NCI-H510A (cell line): ENCODE measurements around the gene STX8.
"Not testable (repeated sequence)": the region's sequence is repeated elsewhere in the genome, so short reads cannot be mapped to it uniquely, and the experiment has no call there.

Source experiments
- DNase-seq: peaks from one replicate; lab custom pipeline; 2025; lab: John Stamatoyannopoulos, UW

STX8 gene

DNA sequence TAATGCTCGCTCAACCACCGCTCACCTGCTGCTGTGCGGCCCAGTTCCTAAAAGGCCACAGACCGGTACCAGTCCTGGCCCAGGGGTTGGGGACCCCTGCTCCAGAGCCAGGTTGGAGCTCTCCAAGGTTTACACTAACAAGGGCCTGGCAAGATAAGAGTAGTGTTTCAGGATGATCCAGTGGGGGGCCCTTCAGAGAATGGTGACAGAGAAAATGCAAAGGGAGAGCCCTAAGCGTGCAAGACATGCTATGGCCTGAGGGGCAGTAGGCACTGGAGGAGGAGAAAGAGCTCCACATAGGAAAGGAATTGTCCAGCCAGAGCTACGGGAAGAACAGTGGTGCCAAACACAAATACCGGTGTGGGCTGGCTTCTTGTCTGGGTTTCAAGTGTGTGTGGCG, 233.4 kb downstream of the STX8 start:
- no peak for DNase-seq

DNA sequence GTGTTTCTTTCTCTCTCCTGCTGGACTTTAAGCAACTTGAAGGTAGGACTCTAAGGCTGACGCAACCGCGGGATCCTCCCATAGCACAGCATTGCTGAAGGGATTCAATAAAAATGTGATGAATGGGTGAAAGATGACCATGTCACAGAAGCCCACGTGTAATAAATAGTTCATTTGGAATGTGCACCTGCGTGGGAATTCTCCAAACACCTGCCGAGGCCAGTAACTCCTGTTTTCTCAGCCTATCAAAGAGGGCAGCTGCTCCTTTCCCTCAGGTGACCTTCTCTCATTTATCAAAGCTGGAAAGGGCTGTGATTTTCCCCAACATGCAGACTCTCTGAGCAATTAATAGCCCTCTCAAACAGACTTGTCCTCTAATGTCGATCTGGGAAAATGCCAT, 235.7 kb downstream of the STX8 start:
- no peak for DNase-seq

- DNase-seq = not testable (repeated sequence)
Measured at GRCh38 chr17:9339482-9339881, 236.1 kb downstream of the STX8 start.

DNA sequence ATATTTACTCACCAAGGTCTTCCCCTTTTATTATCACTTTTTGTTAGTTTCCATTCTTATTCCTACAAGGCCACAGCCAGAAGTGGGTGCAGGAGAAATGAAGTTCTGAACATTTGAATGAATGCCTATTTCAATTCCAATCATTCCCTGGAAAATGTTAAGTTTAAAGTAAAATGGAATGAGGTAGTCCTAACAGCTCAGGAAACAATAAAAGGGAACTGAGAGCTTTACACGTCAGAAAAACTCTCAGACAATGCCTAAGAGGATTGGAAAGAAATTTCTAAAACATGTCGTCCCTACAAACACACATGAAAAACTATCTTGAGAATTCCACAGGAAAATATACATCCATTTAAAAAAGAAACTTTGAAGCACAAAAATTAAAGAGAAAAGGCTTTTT, 238.8 kb downstream of the STX8 start:
- no peak for DNase-seq

GRCh38 chr17:9334536-9335446, 240.8 kb downstream of the STX8 start:
- no peak for DNase-seq

DNA sequence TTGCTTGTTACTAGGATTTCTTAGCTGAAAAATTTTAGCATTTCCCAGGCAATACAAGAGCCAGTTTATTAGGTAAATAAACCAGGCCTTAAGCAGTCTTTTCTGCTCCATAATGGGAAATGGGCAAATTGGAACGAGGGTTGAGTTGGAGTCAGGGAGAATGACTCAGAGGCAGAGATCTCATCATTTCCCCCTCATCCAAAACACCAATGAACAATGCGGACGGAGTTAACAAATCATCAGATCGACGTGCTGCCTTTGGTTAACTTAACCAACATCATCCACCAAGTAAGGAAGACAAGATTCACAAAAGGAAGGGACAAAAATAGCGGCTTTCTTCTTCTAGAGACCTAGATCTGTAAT, 243.5 kb downstream of the STX8 start:
- no peak for DNase-seq

DNA sequence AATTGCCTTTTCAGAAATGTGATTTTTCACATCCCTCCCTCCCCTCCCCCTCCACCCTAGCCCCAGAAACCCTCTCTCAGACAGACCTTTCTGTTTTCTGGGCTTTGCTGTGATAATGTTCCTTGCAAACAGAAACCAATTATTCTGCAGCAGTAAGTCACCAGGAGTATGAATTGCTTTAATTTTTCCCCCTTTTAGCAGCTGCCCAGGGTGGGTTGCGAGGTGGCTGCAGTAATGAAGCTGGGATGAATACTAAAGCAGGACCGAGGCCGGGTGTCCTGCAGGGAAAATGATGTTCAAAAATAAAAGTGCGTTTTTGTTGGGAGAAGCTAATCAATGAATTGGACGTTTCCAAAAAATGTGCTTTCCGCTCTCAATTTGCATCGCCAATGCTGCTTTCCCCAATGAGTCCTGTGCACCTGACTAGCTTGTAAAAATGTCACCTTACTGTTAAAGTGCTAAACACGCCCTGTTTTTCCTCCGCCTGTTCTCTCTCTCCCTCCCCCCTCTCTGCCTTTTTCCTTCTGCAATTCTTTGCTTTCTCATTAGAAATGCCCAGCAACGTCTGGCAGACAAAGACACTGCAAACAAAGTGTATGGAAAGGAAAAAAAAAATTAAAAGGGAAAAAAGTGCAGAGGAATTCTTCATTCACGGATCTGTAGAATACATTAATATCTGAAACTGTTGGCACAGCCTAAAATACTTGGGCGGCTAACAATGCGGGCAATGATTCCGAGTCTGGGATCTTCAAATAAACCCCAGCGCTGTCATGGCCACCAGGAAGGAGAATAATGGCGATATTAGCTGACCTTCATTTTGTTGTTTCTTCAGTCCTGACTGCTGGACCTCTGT, 244.1 kb downstream of the STX8 start:
- DNase-seq = no peak

DNA sequence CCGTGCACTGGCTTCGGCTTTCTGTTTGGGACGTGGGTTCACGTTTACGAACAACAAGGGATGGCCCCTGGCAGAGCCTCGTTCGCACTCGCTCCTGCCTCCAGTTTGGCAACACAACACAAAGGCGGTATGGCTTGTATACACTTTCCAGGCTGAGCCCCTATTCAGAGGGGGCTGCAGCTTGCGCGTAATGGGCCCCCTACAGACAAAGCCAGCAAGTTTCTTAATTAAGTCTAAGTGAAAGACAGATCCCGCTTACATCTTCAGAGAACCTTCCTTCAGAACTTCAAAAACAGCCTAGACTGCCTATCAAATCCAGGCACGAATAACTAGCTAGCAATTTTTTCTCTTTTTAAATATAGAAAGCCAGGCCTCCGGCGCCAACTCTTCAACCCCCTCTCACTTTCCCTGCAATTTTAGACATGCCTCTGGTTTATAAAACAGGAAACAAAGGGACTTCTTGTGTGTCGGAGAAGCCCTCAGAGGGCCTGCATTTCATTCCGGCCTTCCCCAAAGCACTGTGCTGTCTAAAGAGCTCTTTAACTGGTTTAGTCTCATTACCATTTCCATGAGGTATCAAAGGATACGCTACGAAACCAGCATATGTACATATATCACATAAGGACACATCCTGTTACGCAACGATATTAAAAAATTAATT, 244.9 kb downstream of the STX8 start:
- no peak for DNase-seq

GRCh38 chr17:9330141-9330540, 245.5 kb downstream of the STX8 start:
- no peak for DNase-seq

- no peak for DNase-seq
Measured at GRCh38 chr17:9329251-9329921, 246.2 kb downstream of the STX8 start.

- no peak for DNase-seq
Measured at GRCh38 chr17:9324864-9325263, 250.8 kb downstream of the STX8 start.

- DNase-seq = no peak
Measured at GRCh38 chr17:9322326-9322725, 253.3 kb downstream of the STX8 start.

GRCh38 chr17:9321890-9322289, 253.7 kb downstream of the STX8 start:
- DNase-seq = no peak

GRCh38 chr17:9315360-9315759, 260.3 kb downstream of the STX8 start:
- DNase-seq = no peak

DNA sequence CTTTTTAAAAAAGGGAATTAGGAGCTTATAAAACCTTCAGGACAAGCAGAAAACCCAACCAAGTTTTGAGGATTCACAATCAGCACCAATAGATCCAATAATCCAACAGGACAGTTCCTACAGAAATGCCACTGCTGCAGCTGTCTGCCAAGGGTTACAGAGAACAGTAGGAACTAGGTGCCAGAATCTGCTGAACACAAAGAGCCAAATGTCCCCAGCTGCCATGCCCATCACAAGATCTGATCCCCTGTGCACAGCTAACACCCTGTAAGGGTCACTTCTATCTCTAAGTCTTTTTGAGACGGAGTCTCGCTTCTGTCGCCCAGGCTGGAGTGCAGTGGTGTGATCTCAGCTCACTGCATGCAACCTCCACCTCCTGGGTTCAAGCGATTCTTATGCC, 262.3 kb downstream of the STX8 start:
- no peak for DNase-seq

DNA sequence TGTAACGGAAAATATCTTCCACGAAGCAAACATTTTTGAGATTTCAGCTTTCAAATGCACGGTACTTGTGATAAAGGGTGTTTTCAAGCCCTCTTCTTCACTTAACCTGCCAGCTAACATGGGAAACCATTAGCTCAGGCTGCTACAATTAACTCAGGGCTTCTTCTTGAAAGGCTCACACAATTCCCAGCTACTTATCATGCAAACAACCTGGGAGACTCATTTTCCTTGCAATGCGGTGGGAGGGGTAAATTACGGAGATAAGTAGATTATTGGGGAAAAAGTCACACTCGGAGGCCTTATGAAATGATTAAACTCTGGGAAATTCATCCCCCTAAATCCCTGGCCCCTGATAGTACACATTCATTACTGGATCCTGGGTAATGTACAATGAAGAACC, 266.4 kb downstream of the STX8 start:
- no peak for DNase-seq

GRCh38 chr17:9308069-9308468, 267.6 kb downstream of the STX8 start:
- DNase-seq = no peak

- DNase-seq = no peak
Measured at GRCh38 chr17:9307313-9307998, 268.2 kb downstream of the STX8 start.

DNA sequence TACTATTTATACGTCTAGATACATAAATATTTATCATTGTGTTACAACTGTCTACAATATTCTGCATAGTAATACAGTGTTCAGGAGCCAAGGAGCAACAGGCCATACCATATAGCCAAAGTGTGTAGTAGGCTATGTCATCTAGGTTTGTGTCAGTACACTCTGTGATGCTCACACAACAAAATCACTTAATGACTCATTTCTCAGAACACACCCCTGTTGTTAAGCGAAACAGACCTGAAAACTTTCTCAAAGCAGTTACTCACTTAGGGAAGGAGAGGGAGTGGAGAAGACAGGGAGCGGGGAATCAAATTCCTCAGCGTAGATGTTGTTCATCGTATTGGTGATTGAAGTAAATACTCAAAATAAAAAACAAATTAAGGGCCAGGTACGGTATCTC, 269.5 kb downstream of the STX8 start:
- no peak for DNase-seq

GRCh38 chr17:9299695-9300094, 275.9 kb downstream of the STX8 start:
- no peak for DNase-seq

DNA sequence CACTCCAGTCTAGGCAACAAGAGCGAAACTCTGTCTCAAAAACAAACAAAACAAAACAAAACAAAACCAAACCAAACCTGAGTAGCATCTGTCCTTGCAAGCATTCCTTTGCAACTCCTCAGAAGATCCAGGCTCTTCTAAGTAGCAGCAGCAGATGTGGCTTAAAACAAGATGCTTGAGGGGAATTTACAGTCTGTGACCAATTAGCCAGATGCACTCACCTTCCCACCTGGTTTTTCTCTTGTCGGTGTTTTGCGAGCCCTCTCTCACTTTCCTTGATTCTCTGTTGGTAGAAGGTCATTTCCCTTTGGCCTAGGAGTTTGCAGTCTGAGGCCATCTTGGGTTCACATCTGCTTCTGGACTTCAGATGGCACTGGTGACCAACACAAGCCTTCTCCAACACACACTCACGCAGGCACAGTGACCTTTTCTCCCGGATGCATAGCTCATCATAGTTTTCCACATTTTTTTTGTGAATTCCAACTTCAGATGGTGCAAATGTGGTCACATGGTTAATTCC, 276.8 kb downstream of the STX8 start:
- DNase-seq = no peak
